ENCODE results near the gene GPR183. TPM values are rescaled to one million over a fixed set of nuclear protein-coding genes. Genes with fewer than 3 reads are reported as not detected.

Gene GPR183
- total RNA-seq, 1 donor from 2014 or later, result 7.7 TPM

DNA sequence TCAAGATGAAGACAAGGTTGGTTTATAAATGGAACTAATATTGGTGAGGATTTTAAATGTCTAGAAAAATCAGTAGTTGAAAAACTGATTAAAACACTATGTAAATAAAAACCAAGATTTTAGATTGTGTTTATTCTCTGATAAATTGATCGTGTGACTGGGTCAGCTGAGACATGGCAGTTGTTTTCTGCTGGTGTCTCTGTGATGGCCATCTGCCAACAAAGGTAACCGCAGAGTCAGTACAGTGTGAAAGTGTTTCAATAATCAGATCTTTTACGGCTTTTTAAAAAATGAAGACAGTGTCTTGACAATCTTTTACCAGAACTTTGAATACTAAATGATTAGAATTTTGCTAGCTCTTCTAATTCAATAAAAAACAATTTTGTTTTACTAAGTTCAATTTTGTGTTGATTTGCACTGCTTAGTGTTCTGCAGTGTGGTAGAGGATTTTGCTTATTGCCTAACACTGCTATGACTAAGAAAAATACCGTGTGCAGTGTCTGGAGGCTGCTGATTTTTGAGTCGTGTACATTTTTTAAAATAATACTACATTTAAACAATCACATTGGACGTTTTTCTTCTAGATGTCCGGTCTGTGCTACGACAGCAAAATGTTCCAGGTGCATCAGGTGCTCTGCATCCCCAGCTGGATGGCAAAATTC lies 32.7 kb upstream of the GPR183 start:
- peak; percentile 61 for DNase-seq (ENCODE audit: low spot score)

DNA sequence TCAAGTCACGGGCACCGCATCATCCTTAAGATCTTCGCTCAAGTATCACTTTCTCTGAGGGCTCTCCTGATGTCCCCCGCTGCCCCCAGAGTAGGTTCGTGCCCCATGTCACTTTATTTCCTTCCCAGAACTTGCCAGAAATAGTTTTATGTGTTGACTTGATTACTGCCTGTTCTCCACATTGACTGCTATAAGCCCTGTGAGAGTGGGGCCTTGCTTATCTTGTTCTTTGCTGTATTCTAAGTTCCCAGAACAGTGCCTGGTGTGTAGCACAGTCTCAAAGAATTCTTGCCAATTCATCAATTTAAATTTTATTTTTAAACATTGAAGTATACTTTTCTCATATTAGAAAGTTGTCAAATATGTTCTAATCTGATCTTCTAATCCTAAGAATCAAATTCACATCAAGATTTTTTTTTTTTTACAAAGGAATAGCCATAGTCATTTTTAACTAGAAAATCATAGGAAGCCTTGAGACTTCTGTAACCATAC lies 32.1 kb upstream of the GPR183 start:
- DNase-seq (ENCODE audit: low spot score), result peak; percentile 22

DNA sequence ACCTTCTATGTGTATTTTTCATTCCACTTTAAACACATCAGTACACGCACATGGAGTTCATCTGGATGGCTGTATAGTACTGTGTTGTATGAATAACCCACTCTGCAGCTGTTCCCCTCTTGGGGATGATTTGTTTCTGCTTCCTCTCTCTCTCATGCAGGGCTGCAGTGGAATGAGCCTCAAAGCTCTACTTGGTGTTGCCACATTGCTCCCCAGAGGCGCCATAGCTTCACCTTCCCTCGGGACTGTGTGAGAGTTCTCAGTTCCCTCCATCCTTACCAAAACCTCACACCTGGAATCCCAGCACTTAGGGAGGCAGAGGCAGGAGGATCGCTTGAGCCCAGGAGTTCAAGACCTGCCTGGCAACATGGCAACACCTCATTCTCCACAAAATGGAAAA lies 28.4 kb upstream of the GPR183 start:
- no peak for DNase-seq (ENCODE audit: low spot score)

DNA sequence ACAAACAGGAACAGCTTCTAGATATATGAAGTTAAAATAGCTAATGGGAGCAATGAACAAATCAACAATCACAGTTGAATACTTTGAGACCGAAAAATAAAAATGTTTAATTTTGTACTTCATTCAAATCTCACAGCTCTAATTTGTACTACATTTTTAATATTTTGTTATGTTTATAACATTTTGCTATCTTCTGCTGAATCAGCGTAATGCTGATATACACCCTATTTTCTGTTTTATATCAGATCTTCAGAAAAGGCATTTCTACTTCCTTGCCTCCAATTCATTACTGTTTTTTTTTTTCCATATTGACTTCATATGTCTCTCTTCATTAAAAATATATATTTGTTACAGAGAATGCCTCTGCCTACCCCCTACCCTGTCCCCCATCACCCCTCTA lies 27.9 kb upstream of the GPR183 start:
- DNase-seq (ENCODE audit: low spot score), result no peak

DNA sequence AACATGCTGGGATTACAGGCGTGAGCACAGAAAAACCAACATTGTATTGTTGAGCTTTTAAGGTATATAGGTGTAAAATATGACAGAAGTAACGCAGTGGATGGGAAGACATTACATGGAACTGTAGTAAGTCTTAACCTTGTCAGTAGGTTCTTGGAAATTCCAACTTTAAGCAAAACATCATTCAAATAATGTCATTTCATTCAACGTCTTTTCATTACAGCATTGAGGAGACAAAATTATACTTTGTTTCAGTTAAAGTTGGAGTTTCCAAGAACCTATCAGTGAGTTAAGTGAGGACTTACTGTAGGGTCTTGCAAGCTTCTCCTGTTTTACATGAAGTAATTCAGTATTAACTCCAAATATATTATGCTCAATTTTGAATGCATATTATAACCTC lies 27.0 kb upstream of the GPR183 start:
- no peak for DNase-seq (ENCODE audit: low spot score)

DNA sequence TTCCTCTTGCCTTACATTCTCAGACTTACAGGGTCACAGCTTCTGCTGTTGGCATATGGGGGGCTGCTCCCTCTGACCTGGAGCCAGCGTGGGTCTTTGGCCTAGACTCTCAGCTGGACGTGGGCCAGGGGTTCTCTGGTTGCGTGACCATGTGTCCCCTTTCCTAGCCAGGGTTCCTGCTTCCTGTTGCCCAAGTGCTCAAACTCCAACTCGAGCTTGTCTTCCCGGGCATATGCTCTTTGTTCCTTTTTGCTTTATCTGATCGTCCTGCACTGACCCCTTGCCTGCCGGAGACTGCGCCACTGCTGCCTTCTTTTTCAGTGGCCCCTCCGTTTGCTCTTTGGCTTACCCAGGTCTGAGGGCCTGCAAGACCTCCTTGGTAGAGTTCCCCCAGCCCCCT lies 25.3 kb upstream of the GPR183 start:
- no peak for DNase-seq (ENCODE audit: low spot score)

DNA sequence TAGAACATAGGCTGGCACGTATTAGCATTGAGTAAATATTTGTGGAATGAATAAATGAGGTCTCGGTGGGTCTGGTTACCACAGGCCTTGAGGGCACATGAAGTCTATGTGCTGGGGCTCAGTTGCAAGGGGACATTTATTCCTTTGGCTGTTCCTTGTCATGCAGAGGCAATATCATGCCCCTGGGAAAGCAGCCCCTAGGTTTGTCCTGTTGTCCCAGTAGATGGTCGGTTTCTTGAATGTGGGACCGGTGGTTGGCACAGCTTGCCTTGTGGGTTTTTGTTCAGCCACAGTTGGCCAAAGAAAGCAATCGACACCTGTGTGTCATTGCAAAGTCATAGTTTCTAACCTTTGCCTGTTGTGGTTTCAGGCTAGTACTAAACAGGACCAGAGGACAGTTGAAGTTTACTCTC lies 24.7 kb upstream of the GPR183 start:
- no peak for DNase-seq (ENCODE audit: low spot score)

DNA sequence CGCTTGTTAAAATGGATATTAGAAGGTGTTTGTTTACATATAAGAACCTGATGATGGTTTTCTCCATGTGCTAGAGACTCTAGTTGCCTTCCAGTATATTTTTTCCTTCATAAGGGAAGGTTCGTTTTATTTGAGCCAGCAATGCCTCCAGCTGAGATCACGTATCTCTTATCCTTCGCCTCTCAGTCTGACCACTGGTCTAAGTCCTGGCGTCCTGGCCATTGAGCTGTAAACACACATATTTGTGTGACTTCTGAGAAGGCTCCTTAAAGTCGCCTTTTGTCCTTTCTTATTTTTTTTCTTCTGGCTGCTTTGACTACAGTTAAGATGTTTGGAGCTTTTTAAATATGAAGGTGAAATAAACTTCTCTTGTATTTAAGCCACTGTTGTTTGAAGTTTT lies 23.7 kb upstream of the GPR183 start:
- DNase-seq (ENCODE audit: low spot score), result no peak

DNA sequence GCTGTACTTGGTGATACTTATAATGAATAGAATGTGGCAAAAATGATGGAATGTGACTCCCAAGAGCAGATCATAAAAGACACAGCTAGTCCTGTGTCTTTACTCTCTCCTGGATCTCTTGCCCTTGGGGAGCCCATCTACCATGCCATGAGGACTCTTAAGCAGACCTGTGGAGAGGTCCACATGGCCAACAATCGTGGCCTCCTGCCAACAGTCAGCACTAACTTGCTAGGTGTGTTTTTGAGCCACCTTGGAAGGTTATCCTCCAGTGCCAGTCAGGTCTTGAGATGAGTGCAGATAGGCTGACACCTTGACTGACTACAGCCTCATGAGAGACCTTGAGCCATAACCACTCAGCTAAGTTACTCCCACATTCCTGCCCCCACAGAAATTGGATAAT lies 22.3 kb upstream of the GPR183 start:
- no peak for DNase-seq (ENCODE audit: low spot score)

DNA sequence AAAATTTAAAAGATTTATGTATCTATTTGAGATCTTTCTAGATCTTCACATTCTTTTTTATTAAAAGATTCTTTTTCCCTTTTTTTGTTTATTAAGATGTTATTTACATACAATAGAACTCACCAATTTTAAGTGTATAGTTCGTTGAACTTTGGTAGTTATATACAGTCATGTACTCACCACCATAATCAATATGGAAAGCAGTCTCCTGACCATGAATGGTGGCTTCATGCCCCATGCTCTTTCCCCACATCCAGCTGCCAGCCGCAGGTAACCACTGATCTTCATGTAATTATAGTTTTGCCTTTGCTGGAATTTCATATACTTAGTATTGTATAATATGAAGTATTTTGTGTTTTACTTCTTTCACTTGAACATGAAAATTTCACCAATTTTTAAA lies 20.6 kb upstream of the GPR183 start:
- DNase-seq (ENCODE audit: low spot score), result no peak

DNA sequence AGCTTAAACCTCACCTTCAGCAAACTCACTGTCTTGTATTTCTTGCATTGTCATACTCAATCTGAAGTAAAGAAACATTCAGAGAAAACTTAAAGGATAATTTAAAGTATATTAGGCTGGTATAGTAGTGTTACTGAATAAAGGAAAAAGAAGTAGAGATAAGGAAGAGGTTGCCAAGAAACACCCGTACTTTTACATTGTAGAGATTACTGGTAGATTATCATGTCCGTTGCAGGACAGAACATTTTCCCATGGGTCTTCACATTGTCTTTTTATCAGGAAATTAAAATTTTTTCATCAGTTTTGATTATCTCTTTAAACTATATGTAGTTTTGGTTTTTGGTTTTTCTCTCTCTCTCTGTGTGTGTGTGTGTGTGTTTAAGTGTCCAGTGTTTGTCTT lies 19.9 kb upstream of the GPR183 start:
- no peak for DNase-seq (ENCODE audit: low spot score)

DNA sequence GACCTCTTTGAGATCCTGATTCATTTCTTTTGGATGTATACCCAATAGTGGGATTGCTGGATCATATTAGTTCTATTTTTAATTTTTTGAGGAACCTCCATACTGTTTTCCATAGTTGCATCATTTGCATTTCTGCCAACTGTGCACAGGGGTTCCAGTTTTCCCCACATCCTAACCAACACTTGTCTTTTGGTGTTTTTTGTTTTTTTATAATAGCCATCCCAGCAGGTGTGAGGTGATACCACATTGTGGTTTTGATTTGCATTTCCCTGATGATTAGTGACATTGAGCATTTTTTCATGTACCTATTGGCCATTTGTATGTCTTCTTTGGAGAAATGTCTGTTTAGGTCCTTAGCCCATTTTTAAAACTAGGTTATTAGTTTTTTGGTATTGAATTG lies 18.8 kb upstream of the GPR183 start:
- no peak for DNase-seq (ENCODE audit: low spot score)

DNA sequence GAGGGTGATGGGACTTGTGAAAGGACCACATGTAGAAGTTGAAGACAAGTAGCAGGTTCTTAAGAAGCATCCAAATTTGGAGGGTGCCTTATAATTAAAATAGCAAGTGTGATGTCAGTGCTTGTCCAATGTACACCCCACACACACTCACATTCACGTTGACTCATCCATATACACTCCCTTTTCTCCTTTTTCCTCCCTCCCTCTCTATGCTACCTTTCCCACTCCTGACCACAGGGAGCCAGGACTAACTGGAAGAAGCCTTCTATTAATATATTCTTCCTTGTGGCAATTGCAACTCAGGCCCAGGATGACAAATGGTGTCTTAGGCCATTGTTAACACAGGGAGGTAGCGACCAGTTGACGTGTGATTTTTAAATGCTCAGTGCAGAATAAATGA lies 16.3 kb upstream of the GPR183 start:
- no peak for DNase-seq (ENCODE audit: low spot score)

DNA sequence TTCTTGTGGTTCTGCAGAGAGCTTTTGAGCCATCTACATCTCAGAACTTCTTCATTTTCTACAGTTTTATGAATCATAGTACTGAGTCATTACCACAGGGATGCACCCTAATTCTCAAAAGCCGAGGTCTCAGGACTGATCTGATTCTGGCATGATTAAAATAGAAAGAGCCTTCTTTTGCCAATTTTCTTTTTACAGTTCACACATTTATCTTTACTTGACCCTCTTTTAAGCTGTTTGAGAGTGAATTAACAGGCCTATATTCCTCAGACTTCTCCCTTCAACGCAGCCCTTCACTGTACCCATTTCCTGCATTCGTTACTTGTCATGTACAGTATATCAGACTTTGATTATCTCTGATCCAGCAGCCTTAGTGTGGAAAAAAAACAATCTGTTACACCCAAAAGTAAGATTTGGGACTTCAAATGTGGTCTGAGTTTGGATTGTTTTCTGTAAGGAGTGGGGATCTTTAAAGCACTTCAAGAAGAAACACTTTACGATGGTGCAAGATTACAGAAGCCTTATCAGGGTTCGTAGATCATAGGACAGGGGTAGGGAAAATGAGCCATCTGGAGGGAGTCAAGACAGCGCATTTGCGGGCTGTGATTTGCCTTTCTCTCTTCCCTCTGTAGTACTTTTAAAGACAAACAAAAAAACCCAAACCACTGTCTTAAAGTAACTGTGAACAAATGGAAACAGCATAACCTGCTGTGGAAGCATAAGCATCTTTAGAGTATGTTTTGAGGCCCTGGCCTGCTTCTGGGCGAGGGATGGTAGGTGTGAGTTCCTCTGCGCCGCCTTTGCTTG lies 15.3 kb upstream of the GPR183 start:
- peak; percentile 93 for DNase-seq (ENCODE audit: low spot score)

DNA sequence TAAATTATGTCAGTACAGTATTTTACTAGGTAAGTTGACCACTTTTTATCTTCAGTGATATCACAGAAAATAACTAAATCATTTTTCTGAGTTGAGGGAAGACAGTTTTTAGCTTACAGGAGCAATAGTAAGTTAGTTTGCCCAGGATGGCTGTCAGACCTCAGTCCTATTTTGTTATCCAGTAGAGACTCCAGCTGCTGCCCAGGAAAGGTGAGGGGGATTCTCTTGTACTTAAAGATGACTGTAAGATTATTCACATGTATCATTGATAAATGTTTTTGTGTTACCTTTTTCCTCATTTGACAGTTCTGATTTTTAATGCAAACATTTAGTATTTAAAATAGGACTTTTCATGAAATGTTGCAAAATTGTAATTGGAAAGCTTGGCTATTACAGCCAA lies 14.5 kb upstream of the GPR183 start:
- no peak for DNase-seq (ENCODE audit: low spot score)

DNA sequence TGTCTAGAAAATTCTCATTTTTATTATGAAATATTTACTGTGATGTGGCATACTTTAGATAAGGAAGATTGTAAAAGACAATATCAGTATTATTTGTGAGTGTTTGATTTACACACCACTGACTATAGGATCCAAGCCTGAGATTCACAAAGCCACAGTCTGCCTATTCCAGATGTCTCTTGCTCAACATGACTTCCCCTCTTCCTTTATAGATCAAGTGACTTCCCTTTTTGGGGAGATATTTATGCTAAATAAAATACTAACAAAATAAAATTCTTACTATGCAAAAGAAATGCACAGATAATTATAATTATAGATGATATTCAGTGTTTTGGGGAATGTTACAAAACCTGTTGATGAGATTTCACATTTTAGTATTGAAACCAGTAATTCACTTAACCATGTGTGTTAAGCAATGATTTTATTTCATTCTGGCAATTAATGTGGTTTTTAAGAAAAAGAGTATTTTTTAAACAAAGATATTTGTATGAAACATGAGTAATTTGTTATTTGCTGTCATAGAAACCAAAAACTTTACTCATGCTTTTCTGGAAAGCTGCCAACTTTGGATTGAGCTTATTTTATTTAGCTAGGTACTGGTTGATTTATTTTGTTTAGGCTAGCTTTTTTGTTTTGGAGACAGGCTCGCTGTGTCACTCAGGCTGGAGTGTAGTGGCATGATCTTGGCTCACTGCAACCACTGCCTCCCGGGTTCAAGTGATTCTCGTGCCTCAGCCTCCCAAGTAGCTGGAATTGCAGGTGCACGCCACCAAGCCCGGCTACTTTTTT lies 13.7 kb upstream of the GPR183 start:
- peak; percentile 69 for DNase-seq (ENCODE audit: low spot score)

DNA sequence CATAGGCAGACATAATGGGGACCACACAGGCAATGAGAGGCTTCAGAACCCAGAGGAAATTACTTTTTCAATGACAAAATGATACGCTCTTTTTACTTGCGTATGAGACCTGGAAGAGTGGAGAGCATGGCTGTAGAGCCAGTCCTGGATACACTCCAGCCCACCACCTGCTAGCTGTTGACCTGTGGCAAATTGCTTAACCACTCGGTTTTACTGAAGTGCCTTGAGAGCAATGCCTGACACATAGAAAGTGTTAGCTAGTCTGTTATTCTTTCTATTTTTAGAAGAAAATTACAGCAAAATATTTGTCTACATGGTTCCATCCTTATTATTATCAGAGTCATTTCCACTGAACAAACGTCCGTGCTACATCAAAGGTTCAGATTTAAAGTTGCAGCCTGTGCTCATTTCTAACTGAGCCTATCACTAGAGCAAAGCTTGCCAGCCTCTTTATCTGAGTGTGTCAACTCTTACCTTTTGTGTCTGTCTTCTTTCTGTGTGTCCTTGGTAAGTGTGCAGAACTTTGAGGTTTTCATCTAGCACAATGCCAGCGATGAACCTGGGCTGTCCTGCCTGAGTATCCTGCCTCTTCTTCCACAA lies 9.6 kb upstream of the GPR183 start:
- DNase-seq (ENCODE audit: low spot score), result no peak

DNA sequence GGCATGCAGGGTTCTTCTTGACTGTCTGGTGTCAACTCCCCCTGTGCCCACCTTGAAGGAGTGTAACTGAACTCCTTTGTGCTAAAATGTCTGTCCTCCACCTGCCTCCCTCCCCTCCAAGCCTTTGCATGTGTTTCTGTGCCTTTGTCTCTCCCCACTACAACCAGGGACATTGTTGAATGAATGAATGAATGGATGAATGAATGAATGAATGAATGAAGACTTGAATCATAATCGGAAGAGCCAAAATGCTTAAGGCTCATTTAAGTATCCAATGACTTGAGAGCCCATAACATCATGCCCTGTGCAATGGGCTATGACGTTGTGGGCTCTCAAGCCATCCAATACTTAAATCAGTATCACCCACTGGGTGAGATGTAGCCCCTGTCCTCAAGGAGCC lies 9.0 kb upstream of the GPR183 start:
- DNase-seq (ENCODE audit: low spot score), result no peak

DNA sequence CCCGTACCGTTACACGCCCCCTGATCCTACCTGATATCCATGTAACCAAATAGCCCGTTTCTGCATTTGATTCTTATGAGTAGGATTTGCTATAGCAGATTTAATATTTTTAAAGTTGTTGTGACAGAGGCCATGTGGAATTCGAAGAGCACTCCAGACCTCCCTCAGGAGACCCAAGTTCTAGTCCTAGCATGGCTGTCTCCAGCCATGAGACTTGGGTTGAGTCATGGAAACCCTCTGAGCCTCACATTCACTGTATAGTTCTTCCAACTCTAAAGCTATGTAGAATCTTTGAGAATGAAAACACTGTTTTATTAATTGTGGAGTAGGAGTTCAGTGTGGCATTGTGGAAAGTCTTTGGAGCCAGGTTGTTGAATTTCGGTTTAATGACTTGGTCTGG lies 8.0 kb upstream of the GPR183 start:
- DNase-seq (ENCODE audit: low spot score), result no peak

DNA sequence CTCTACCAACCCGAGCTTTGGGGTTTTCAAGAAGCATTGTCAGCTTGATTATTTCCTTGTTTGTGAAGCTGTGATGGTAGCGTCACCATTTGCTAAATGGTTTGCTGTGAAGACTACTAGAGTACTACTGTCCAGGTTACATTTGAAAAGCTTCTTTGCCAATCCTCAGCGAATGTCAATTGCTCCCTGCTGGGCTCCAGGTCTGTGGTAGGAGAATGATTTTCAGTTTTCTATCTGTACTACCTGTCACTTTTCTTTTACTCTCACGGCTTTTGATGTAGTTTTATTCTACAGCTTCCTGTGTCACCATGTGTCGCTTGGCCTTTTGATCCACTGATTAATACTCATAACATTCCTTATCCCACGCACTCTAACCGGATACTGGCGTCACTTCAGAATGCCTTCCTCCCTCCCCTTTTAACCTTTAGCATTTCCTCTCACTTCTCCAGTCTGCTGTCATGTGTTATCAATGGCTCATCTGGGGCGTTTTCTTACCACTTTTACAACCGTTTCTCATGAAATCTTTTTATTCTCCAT lies 7.5 kb upstream of the GPR183 start:
- DNase-seq (ENCODE audit: low spot score), result no peak

DNA sequence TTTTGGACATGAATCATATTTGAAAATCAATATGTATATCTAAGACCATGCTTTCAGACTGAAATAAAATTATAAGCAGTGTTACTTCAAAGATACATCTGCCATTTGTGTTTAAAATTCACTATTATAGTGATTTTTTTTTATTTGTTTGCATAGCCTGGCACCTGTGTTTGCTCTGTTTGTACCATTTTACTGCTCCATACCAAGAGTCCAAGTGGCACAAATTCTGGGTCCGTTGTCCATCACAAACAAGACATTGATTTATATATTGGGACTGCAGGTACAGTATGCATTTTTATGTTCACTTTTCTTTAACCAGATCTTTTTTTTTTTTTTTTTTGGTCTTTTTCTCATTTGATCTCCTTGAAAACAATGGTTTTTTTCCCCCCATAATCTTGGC lies 6.7 kb upstream of the GPR183 start:
- no peak for DNase-seq (ENCODE audit: low spot score)

DNA sequence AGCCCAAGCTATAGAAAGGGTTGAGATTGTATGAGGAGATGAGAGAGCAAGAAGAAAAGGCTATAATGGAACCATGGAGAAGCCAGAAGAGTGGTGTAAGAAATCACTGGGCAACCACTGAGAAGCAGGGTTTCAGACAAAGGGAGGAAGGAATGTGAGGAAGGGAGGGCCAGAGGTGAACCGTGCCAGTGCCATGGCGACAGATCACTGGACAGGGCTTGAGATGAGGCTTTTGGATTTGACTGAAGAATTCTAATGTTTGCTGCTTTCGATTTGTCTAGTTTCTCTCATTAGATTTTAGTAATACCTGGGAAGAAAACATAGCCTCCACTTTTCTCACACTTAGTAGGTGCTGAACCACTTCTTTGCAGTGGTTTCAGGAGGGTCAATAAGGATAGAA lies 6.3 kb upstream of the GPR183 start:
- DNase-seq (ENCODE audit: low spot score), result no peak

All from umbilical cord (tissue), 2 donors.